Endothelial cell of hepatic sinusoid (primary cell): Measurements from ENCODE around the gene NGLY1.

Source experiments
- in situ Hi-C: cut with HindIII; loops from 2 replicates; pipeline ENCODE4 v1.10.0; 2017; ENCODE audit warnings: low sequenced_read_pairs

The NGLY1 gene

DNA sequence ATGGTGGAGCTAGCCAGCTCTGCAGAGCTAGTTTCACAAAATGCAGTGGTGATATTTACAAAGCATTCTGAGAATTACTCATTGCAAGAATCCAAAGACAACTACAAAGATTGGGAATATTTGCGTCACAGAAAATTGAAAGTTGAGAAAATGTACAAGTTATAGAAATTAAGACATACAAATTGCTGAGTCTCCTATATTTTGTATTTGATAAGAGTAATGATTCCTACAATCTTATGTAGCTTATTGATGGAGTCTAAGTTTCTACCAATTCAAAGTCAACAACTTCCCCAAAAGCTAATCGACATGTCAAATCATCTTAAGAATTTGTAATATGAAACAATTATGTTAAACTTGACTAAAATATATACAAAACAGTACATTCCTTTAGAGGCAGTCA, 72.2 kb downstream of the NGLY1 start:
- in situ Hi-C loops: no loop called here

DNA sequence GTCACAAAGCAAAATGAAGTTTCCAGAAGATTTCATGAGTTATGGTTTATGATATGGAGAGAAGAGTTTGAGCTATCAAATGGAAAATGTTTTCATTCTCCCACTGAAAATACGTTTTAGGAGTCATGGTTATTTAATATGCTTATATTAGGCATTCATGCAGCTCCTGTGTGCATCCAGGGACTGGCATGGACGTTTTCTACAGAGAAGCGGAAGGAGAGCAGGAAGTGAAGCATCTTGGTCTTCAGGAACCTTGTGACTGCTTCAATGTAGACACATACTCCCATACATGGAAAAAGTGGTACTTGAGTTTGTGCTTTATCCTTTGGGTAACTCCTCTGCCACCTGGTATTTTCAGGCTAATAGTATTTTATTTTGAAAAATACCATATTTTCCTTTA, 75.2 kb downstream of the NGLY1 start:
- in situ Hi-C loops: no loop called here

DNA sequence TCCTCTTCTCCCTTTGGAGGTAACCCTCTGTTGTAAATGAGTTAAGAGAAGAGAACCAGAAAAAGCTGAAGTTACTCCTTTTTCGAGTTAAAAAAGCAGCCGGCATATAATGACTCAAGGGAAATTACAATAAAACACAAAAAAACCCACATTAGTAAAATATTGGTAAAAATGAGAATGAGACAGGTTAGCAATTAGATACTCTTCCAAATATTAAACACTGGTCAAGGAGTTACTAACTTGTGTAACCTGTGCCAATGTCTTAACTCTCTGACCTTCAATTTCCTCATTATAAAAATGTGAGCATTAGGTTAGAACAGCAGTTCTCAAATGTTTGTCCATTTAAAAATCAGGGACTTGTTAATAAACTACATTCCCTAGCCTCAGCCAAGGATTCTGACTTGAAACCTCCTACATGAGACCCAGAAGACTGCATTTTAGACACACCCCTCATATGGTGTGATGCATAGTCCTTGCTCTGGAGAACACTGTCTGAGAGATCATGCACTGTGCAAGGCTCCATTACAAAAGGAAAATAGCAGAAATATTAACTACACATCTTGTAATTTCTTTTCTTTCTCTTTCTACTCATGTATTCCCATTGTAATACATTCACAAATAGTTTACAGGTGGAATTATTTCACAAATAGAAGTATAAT, 75.8 kb downstream of the NGLY1 start:
- in situ Hi-C loops: no loop called here

DNA sequence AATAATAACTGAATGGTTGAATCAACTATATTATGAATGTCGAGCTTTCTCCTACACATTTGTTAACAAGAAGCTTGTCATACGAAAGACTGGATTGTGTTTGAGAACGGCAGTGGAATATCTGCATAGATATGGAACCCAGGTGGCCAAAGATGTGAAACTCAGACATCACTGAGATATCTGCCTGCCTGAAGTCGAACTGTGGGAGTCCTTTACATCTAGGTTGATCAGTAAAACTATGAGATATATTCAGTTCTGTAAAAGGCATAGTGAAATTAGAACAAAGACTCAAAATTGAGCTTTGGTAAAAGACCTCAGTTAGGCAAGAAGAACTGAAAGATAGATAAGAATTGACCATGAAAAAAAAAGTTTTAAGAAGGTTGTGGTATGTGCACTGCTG, 77.0 kb downstream of the NGLY1 start:
- in situ Hi-C loops: no loop called here

DNA sequence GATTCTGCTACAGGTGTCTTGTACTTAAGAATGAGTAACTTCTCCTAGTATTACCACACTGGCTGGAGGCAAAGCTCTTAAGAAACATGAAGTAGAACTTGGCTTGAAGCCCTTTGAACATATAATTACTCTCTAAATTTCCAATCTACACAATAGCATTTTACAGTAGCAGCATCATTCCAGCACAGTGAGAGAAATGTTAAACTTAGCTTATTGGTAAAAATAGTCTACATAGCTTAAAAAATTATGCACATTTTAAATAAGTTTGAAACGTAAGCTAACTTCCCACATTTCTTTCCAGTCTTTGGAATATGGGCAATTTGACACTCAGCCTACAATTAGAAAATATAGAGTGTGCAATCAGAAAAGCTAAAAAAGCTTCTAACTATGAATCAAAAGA, 85.7 kb downstream of the NGLY1 start:
- in situ Hi-C loops: loop anchor here (5.0 kb wide), 1 partner anchor 45 kb away; no protein-coding TSS in a partner anchor

DNA sequence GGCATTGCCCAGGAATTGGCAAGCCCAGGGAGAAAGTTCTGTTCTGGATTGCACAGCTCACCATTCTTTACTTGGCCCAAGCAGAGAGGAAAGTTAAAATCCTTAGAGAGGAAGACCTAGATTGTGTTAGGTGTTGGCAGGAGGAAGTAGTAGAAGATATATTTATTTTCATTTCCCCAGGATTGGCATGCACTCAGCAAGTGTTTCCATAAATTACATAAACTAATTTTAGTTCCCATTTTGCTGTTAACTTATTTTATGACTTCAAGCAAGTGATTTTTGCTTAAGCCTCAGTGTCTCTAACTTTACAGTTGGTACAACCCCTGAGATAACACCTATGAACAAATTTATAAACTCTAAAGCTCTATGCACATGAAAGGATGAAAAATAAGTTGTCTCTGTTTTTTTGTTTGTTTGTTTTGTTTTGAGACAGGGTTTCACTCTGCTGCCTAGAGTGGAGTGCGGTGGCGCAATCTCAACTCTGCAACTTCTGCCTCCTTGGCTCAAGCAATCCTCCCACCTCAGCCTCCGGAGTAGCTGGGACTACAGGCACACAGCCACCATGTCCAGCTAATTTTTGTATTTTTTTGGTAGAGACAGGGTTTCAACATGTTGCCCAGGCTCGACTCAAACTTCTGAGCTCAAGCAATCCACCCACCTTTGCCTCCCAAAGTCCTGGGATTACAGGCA, 87.4 kb downstream of the NGLY1 start:
- in situ Hi-C loops: loop anchor here (5.0 kb wide), 1 partner anchor 44 kb away; no protein-coding TSS in a partner anchor

DNA sequence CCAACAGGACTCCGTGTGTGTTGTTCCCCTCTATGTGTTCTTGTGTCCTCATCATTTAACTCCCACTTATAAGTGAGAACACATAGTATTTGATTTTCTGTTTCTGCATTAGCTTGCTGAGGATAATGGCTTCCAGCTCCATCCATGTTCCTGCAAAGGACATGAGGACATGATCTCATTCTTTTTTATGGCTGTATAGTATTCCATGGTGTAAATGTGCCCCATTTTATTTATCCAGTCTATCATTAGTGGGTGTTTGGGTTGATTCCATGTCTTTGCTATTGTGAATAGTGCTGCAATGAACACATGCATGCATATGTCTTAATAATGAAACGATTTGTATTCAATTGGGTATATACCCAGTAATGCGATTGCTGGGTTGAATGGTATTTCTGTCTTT, 90.0 kb downstream of the NGLY1 start:
- in situ Hi-C loops: no loop called here

DNA sequence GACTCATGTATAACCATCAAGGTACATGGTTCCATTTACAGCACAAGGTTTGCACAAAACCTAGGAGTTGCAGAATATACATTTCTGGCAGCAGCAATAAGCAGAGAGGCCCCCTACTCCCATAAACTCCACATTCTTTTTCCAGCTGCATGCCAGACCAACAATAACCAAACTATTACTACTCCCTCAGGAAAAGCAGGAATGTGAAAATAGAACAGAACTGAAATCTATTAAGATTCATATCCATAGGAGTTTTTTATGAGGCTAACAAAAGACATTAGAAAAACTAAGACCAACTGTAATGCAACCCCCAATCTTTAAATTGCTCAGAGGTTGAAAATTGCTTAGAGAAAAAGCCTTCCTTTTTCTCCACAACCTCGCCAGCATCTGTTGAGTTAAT, 90.9 kb downstream of the NGLY1 start:
- in situ Hi-C loops: no loop called here

DNA sequence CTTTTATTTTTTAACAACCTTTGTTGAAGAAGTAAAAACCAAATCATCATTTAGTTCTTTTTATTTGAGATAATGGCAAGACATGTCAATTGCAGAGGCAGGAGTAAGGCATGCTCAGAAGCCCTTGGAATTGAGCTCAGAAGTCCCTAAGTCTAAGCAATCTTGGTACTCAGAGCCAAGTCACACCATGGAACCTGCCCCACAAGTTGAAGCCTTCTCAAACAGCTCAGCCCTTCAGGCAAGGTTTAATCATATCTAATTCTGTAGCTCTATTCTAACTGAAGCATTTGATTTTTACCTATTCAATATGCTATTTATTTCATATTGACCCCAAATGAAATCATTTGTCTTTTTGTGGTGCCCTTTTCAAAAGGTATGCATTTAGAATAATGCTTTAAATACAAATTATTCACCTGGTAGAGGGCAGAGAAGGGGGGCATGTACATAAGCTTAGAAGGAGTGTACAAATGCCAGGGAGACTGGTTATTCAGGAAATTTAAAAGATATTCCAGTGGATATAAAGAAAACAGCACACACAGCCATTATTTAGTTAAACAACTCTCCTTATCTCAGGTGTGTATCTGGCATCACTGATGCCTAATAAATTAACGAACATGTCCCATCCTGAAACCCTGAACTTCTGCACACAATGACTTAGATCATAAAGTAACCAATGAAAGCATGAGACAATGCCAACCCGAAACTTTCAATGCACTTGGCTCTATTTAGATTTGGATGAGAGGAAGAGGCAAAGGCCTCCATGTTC, 92.3 kb downstream of the NGLY1 start:
- in situ Hi-C loops: no loop called here

DNA sequence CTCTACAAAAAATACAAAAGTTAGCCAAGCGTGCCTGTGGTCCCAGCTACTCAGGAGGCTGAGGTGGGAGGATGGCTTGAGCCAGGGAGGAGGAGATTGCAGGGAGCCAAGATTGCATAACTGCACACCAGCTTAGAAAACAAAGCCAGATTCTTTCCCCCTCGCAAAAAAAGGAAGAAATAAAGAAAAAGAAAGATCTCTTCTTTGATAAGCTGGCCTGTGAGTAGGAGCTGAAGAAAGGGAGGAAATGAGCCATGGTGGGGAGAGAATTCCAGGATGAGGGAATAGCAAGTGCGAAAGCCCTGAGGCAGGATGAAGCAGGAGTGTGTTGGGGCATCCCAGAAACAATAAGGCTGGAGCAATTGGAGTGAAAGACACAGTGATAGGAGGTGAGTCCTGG, 94.0 kb downstream of the NGLY1 start:
- in situ Hi-C loops: no loop called here

DNA sequence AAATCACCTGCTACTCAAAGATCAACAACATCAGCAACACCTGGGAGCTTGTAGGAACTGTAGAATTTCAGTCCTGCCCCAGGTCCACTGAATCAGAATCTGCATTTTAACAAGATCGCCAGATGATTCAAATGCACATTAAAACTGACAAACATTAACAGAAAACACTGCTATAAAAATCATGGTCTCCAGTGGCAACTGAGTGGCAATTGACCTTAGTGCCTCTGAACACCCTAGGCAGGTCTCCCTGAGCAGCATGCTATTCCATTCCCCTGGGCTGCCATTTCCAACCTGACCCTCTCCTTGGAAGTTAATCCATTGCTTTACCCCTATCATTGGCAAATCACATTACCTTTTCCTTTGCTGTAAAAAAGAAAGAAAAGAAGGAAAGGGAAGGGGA, 95.5 kb downstream of the NGLY1 start:
- in situ Hi-C loops: no loop called here

DNA sequence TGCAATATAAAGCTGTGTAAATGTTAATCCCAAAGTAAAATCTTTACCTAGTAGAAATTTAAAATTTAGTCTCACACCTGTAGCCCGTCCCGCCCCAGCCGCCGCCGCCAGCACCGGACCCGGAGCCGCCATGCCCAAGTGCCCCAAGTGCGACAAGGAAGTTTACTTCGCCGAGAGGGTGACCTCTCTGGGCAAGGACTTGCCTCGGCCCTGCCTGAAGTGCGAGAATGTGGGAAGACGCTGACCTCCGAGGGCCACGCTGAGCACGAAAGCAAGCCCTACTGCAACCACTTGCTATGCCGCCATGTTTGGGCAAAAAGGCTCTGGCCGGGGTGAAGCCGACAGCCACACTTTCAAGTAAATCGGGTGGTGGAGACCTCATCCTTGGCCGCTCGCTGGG, 96.5 kb downstream of the NGLY1 start:
- in situ Hi-C loops: no loop called here

DNA sequence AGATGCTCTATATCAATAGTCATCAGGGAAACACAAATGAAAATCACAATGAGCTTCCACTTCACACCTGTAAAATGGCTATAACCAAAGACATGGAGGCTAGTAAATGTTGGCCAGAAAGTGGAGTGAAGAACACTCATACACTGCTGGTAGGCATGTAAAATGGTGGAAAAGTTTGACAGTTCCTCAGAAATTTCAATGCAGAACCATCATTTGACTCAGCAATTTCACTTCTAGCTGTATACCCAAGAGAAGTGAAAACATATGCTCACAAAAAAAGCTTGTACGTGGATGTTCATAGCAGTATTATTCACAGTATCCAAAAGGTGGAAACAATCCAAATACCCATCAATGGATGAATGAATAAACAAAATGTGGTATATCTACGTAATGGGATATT, 99.4 kb downstream of the NGLY1 start:
- in situ Hi-C loops: loop anchor here (5.0 kb wide), 1 partner anchor 52 kb away; no protein-coding TSS in a partner anchor

DNA sequence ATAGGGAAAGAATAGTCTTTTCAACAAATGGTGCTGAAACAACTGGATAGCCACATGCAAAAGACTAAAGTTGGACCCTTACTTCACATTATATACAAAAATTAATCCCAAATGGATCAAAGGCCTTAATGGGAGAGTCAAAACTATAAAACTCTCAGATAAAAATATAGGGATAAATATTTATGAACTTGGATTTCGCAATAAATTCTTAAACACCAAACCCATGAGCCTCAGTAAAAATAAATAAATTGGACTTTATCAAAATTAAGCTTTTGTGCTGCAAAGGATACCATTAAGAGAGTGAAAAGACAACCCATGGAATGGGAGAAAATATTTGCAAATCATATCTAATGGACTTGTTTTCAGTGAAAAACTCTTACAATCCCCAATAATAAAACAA, 99.8 kb downstream of the NGLY1 start:
- in situ Hi-C loops: loop anchor here (5.0 kb wide), 1 partner anchor 51 kb away; no protein-coding TSS in a partner anchor

DNA sequence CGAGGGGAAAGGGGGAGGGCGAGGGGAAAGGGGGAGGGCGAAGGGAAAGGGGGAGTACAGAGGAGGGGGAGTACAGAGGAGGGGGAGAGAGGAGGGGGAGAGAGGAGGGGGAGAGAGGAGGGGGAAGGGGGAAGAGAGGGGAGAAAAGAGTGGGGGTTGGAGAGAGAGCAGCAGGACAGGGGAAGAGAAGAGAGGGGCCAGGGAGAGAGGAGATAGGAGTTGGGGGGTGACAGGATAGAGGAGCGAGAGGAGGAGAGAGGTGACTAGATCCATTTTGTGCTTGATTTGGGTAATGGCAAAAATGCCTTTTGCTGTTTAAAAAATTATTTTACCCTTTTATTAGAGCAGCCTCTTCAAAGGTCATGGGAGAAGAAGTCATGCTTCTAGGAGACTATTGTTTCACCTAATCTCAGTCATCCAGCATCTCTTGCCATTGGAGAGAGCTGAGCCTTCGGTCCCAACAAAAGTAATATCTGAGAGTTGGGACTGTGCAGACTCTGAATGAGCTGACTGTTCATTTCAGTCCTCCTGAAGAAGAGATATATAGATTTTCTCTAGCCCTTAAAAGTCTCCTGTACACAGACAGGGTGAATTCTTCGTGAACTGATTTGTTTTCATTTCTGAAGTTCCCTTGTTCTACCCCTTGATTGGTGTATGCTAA, 103.5 kb downstream of the NGLY1 start:
- in situ Hi-C loops: loop anchor here (5.0 kb wide), 1 partner anchor 47 kb away; no protein-coding TSS in a partner anchor

DNA sequence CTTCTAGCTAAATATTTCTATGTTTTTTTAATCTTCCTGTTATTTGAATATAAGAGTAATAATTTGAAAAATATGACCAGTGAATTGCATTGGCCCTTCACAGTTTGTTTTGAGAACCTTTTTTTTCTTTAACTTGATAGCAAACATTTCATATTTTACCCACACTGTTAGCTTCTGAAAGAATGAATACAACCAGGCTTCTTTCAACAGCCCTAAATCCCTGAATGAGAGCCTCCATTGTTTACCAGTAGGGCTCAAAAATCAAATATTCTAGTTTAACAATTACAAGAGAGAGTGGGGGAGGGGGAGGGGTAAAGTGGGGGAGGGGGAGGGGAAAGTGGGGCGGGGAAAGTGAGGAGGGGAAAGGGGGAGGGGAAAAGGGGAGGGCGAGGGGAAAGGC, 104.1 kb downstream of the NGLY1 start:
- in situ Hi-C loops: no loop called here

DNA sequence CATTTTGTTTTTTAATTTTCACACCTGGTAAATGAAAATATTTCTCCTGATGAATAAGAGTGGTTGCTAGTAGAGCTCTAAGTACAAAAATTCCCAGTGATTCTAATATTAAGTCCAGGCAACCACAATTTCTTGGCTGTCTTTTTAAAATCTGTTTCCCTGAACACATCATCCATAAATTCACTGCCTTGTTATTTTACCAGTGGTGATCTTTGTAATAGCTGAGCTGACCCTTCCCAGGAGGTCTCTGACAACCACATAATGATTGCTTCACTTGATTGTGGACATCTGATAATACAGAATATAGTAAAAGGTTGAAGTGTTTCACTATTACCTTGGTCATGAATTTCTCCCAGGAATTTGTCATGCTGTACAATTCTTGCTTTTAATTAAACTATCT, 104.7 kb downstream of the NGLY1 start:
- in situ Hi-C loops: no loop called here

DNA sequence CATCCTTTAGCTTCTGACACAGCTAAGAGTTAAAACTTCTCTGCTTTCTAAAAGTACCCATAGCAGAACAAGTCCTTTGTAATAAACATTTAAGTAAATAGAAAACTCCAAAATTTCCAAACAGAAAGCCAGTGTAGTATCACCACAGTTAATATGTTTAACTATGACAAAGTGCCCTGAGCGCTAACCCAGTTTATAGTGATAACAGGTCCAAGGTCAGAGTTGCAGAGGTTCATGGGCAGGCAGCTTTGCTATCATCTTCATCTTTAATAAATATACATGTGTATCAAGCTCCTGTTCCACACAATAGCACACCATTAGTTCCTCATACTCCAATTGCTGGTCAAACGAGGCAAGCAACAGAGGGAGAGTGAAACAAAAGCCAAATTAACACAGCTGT, 106.1 kb downstream of the NGLY1 start:
- in situ Hi-C loops: no loop called here

DNA sequence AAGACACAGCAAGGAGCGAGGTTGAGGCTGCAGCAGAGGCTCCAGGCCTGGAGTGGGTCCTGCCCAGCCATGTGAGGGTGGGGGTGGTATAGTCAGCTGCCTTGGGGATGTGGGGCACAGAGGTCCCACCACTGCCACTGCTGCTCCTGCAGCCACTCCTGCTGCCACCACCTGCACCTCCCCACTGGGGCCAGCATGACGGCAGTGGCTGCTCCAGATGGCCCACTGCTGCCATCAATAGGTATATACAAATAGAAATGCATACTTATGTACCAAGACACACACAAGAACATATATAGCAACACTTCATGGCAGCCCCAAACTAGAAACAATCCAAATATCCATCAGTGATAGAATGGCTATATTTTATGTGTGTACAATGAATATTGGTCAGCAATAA, 108.6 kb downstream of the NGLY1 start:
- in situ Hi-C loops: no loop called here

DNA sequence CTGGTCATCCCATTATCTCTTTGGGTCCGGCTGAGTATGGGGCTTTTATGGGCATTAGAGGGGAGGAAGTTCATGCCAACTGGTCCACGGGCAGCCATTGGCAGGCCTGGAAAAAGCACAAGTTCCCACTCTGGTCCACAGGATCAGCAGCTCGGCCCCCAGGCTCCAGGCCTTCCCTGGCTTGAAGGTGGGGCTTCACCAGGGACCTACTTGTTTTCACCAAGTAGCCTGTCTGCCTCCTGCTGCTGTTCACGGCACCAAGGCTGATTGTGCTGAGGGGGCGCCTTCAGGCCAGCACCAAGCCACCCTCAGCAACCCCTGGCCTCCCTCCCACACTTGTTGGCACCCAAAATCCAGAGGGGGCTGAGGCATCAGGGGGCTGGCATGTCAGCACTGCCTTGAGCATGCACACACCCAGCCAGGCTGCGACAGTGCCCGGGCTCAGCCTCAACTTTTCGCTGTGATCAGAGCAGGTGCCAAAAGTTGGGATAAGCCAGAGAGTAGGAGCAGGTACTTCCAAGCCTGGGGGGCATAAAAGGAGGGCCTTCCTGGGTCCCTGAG, 109.4 kb downstream of the NGLY1 start:
- in situ Hi-C loops: no loop called here
